HCT116 (cell line): ENCODE data around the gene TBX3.

Experiments
- CTCF ChIP-seq, 3 experiments: fragments of 200-600 bp in 1 of 3; sonication (generic) in 1 of 3; IDR thresholded peaks in 2 of 3; conservative IDR thresholded peaks in 1 of 3; 2 replicates each; pipeline ENCODE4 v1.5.1; 2012 to 2017; ENCODE audit warnings: low read depth in 2 of 3, low read length in 2 of 3, antibody characterized with exemption in 1 of 3, borderline replicate concordance in 1 of 3, control low read depth in 1 of 3, mild to moderate bottlenecking in 1 of 3, mixed read lengths in 1 of 3, mixed run types in 1 of 3, moderate library complexity in 1 of 3; ENCODE audit not compliant: insufficient read depth in 1 of 3
- EZH2 ChIP-seq: fragments of 200-600 bp; sonication (generic); IDR thresholded peaks from 2 replicates; pipeline ENCODE4 v1.6.1; 2017; ENCODE audit warnings: antibody characterized with exemption, mixed run types
- ZBTB33 ChIP-seq: IDR thresholded peaks from 2 replicates; pipeline ENCODE4 v1.6.1; 2011; ENCODE audit warnings: mild to moderate bottlenecking, low read length, moderate library complexity; ENCODE audit not compliant: insufficient replicate concordance; ENCODE audit errors: extremely low read depth

DNA sequence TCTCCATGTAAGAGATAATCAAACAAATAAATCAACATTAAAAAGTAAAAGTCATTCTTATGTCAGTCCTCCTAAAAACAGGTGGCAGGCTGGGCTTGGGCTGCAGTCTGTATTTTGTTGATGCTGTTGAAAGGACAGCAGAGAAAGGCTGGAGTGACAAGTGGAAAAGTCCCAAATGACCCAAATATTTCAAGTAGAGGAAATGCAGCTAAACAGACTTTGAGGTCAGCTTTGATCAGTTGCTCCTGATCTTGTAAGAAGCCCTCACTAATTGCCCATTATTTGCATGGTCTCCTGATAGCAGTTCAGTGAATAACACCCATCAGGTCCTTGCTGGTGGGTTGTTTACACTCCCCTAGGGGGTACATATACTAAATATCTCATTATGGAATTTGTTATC, 24.9 kb downstream of the TBX3 start:
- TF ChIP-seq CTCF (IDR thresholded peaks at IDR 0.05 in 2 of 3, conservative IDR thresholded peaks at IDR 0.05 in 1 of 3; ENCODE audit: borderline replicate concordance in 1 of 3, insufficient read depth in 1 of 3, low read depth in 2 of 3, low read length in 2 of 3): no peak
- no peak for TF ChIP-seq ZBTB33
- TF ChIP-seq EZH2: no peak
